GM12891 (cell line): ENCODE data around the gene PREX1.
A peak's percentile ranks its signal among the peaks of the same experiment; 100 is the strongest.

Experiments used
- DNase-seq: peaks from one replicate; pipeline ENCODE4 v3.0.0; 2011; ENCODE audit warnings: low spot score; ENCODE audit not compliant: insufficient read length
- FAIRE-seq: peaks from 2 replicates; lab custom pipeline; 2011; peaks lifted over from hg19 to GRCh38; lab: Jason Lieb, UNC
- PAX5 ChIP-seq: IDR thresholded peaks from 2 replicates; pipeline ENCODE4 v1.6.1; 2011; ENCODE audit warnings: low read length, moderate library complexity, mild to moderate bottlenecking; ENCODE audit not compliant: insufficient read depth, severe bottlenecking
- POLR2A ChIP-seq: IDR thresholded peaks from 2 replicates; pipeline ENCODE4 v1.6.1; 2011; ENCODE audit warnings: low read depth, low read length, control low read depth
- POLR2AphosphoS5 ChIP-seq: IDR thresholded peaks from 2 replicates; pipeline ENCODE4 v1.6.1; 2011; ENCODE audit warnings: low read depth, low read length, control low read depth
- POU2F2 ChIP-seq: IDR thresholded peaks from 2 replicates; pipeline ENCODE4 v1.6.1; 2011; ENCODE audit warnings: low read depth, mild to moderate bottlenecking, control low read depth, low read length, moderate library complexity
- SPI1 ChIP-seq: IDR thresholded peaks from 2 replicates; pipeline ENCODE4 v1.6.1; 2011; ENCODE audit warnings: low read depth, low read length, control low read depth
- TAF1 ChIP-seq: IDR thresholded peaks from 2 replicates; pipeline ENCODE4 v1.6.1; 2011; ENCODE audit warnings: low read depth, low read length, control low read depth

PREX1 gene

DNA sequence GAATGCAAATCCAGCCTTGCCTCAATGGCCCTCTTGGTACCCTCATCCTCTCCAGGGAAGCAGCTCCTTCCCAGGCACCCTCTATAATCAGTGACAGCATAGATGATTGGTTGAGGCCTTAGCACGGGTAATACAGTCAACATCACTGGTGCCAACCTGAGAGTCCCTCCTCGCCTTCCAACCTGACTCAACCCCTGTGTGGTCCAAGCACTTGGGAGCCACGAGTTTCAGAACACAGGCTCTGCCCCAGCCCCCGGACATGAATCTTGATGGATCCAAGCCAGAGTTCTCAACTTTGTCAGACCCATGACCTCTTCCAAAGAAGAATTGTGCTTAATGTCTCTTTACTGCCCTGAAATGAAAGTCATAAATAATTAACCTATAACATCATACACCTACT, 213.9 kb downstream of the PREX1 start:
- DNase-seq: no peak
- FAIRE-seq: no peak
- no peak for TF ChIP-seq PAX5
- TF ChIP-seq POLR2A: no peak
- TF ChIP-seq TAF1: no peak

DNA sequence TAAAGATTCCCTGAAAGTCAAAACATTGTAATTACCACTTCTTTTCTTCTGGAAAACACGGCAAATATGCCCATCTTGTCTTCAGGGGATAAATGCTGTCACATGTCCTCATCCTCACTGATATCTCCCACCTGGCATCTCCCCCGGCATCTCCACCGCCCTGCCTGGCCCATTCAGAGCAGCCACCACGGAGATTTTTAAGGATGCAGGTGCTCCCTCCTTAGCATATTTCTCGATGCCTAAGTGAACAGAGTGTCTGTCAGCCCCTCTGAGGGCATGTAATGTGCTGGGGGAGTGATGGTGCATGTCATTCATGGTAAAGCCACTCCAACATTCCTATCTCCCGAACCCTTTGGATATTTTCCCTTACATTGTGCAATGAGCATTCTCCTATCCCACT, 215.5 kb downstream of the PREX1 start:
- TF ChIP-seq SPI1 (no peak), TAF1 (no peak), PAX5 (no peak), POU2F2 (no peak), POLR2A (no peak), POLR2AphosphoS5 (no peak)
- no peak for FAIRE-seq
- DNase-seq: no peak

DNA sequence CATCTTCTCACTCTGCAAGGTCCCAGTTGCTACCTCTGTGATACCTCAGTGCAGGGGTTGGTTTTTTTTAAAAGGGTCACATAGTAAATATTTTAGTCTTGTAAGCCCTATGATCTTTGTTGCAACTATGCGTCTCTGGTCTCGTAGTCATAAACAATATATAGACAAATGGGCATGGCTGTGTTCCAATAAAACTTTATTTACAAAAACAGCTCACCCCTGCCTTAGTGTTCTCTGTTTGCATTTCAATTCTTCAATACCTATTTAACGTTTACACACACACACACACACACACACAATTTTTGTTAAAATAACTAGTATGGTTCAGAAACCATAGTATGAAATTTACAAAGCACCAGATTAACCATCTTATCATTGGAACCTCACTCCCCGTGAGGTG, 216.8 kb downstream of the PREX1 start:
- FAIRE-seq (no peak), DNase-seq (no peak)
- TF ChIP-seq POU2F2 (no peak), POLR2A (no peak), TAF1 (no peak), PAX5 (no peak), SPI1 (no peak), POLR2AphosphoS5 (no peak)

DNA sequence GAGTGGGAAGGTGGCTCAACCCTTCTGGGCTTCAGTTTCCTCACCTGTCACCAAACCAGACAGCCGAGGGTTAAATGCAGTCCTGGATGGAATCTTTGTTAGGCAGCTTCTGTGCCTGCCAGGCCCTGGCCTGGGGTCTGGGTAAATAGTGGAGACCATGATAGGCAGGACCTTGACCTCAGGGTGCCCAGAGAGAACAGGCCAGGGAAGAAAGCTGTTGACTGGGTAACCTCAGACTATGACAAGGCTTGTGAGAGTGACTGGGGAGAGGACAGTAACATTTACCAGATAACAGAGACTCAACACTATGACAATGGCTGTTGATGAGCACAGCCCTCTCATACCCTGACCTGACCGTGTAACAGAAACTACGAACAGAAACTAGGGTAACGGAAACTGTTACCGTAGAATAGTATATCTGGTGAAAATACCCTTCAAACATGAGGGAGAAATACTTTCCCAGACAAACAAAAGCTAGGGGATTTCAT, 218.3 kb downstream of the PREX1 start:
- DNase-seq (peak; percentile 54), FAIRE-seq (peak; percentile 95)
- no peak for TF ChIP-seq POU2F2
- TF ChIP-seq POLR2A: no peak

DNA sequence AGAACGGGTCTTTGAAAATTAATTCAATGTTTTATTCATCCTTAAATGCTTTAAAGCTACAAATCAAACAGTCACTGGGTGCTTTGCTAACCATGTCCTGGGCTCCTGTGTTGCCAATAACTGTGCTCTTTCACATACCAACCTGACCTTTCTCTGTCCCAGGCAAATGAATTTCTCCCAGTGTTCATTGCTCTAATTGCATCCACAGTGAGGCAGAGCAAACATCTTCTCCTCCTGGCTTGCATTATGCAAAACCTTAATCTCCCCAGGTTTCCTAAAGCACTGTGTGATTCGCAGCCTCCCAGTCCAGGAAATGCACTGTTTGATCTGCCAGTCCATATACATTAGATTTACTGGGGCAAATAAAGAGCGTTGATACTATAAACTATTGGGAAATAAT, 219.0 kb downstream of the PREX1 start:
- FAIRE-seq (no peak), DNase-seq (no peak)
- TF ChIP-seq SPI1 (no peak), PAX5 (no peak), POLR2A (no peak), POU2F2 (no peak), POLR2AphosphoS5 (no peak), TAF1 (no peak)

DNA sequence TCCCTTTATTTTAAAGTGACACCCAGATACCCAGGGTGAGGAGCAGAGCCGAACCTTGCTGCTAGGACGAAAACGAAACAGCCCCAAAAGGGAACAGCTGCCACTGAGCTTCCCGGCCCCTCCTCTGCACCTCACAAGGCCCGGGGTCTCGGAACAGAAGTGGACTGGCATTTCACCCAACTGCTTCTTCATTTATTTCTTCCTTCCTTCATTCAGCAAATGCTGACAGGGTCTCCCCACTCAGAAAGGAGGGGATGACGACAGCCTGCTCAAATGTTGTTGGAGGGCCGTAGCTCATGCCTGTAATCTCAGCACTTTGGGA, 220.3 kb downstream of the PREX1 start:
- FAIRE-seq: no peak
- TF ChIP-seq PAX5 (no peak), POU2F2 (no peak), POLR2A (no peak), POLR2AphosphoS5 (no peak), TAF1 (no peak), SPI1 (no peak)
- DNase-seq: no peak

DNA sequence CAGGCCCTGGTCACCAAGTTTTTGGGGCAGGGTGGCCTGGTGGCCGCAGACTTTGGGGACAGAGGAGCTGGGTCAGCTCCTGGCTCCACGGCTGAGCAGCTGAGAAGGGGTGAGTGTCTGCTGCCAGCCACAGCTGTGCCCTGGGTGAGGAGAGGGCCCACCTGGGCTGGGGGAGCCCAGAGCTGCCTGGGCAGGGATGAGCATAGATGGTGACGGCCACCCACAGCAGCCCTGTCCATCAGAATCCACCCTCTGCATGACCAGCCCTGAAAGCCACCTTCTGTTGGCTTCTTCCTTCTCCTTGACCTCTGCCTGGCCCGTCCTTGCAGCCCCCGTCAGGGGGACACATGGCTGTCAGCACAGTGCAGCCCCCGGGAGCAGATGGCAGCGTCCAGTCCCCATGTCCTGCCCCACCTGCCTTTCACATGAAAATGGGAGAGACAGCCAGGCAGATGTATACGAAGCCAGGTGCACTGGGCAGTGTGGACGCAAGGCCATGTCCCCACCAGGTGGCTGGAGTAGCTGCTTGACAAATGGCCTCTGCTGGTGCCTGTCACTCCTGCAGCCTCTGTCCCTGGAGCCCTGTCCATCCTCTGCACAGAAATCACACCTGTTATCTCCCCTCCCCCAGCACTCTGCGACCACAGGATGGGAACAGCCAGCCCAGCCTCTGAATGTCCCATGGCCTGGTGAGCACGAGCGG, 220.8 kb downstream of the PREX1 start:
- DNase-seq: no peak
- TF ChIP-seq SPI1 (no peak), TAF1 (no peak), POLR2AphosphoS5 (no peak), POU2F2 (no peak), PAX5 (no peak), POLR2A (no peak)
- FAIRE-seq: no peak

DNA sequence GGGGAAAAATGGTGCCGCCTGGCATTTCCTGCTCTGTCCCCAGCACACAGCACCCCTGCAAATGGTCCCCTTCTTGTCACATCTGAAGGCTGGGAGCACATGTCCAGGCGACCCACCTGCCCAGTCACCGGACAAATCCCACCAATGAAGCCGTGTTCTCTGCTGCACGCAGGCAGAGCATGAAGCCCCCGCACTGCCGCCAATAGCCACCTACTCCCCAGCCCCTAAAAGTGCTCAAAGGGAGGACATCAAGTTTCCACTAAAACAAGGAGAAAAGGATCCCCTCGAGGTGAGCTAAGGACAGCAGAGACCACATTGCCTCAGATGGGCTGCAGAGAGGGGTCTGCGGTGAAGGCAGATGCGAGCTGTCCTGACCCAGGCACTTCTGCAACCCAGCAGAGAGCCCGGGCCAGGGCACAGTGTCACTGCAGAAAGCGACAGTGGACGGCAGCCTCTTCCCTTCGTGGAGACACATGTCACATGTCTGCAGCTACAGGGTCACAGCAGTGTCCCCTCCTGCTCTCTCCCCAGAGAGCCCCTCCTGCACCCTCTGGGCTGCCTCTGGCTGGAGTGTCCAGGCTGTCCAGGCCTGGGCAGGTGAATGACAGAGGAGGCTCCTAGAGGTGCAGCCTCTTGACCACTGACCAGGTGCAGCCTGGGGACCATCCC, 221.5 kb downstream of the PREX1 start:
- no peak for FAIRE-seq
- no peak for DNase-seq
- TF ChIP-seq TAF1 (no peak), SPI1 (no peak), POLR2AphosphoS5 (no peak), POLR2A (no peak), PAX5 (no peak), POU2F2 (no peak)

DNA sequence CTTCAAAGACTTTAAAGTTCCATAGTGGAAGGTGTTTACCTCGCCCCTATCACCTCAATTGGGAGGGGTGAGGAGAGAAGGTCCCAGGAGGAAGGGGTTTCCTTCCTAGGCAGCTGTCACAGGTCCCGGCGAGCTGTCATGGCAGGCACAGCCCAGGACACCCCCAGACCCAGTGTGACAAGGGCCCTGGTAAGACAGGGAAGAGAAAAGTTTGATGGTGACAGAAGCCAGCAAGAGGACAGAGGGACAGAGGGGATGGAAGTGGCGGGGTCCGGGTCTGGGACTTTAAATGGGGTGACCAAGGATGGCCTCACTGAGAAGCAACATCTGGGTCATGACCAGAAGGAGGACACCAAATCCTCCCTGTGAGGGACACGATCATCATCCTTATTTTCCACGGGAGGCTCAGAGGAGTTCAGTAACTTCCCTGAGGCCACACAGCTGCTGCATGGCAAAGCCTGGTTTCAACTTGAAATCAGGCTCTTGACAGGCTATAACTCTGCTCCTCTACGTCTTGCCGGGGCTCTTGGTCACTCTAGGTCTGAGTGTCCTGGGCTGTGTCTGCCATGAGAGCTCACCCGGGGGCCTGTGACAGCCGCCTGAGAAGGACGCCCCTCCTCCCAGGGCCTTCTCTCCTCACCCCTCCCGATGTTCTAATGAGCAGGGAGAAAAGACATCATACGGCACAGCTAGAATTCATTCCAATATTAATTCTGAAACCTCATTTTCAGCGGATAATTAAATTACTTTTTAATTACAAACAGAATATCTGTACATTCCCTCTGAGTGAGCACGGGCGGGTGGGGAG, 222.2 kb downstream of the PREX1 start:
- DNase-seq (no peak), FAIRE-seq (no peak)
- TF ChIP-seq POLR2AphosphoS5 (no peak), POLR2A (no peak), SPI1 (no peak), POU2F2 (no peak), TAF1 (no peak), PAX5 (no peak)

DNA sequence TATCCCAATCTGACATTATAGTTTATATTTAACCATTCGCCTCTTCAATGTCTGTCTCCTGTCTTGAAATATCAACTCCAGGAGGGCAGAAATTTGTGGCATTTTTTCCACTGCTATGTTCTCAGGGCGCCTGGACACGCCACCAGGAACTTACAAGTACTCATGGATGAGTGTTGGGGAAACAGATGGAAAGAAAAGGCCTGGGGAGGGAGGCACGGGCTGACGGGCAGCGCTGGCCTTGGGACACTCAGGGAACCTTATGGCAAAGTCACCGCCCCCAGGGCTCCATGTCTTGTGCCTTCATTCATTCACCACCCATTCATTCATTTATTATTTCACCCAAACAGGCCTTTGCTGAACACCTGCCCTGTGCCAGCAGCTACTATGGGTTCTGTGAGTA, 222.9 kb downstream of the PREX1 start:
- FAIRE-seq (no peak), DNase-seq (no peak)
- no peak for TF ChIP-seq SPI1
- no peak for TF ChIP-seq POLR2A
- no peak for TF ChIP-seq PAX5
- no peak for TF ChIP-seq POLR2AphosphoS5
- TF ChIP-seq TAF1: no peak
- TF ChIP-seq POU2F2: no peak
